Kidney epithelial cell (primary cell): ENCODE data around the gene LILRB3. TPM values are rescaled to one million over a fixed set of nuclear protein-coding genes. Genes with fewer than 3 reads are reported as not detected.
"Not testable (repeated sequence)": the region's sequence is repeated elsewhere in the genome, so short reads cannot be mapped to it uniquely, and the experiment has no call there.

ENCODE experiments used
- DNase-seq: peaks from one replicate; pipeline ENCODE4 v3.0.0-alpha.2; 2010; ENCODE audit warnings: low read depth
- H3K27me3 ChIP-seq: 2 replicates; pipeline ENCODE4 v1.6.0; 2011; ENCODE audit warnings: low read length; ENCODE audit not compliant: control insufficient read depth, insufficient read depth
- H3K36me3 ChIP-seq: 2 replicates; pipeline ENCODE4 v1.5.1; 2011; ENCODE audit warnings: low read length; ENCODE audit not compliant: control insufficient read depth, insufficient read depth
- H3K4me3 ChIP-seq: 2 replicates; pipeline ENCODE4 v1.5.1; 2011; ENCODE audit warnings: low read depth, mild to moderate bottlenecking, control low read depth, low read length
- CTCF ChIP-seq: IDR thresholded peaks from 2 replicates; pipeline ENCODE4 v1.5.1; 2011; ENCODE audit warnings: mild to moderate bottlenecking, moderate library complexity, low read length, control low read depth, inconsistent platforms; ENCODE audit not compliant: insufficient read depth, poor library complexity, severe bottlenecking
- total RNA-seq: library from RNA; depleted of rRNA; stranded (reverse); fragments of >200 nt; gene quantifications from 2 replicates; pipeline ENCODE4 v1.2.3, GENCODE V29; 2015

LILRB3 gene
- total RNA-seq, 1 donor from 2014 or later = 0.50 TPM

GRCh38 chr19:54188215-54188871 lies 34.5 kb downstream of the LILRB3 start:
- DNase-seq = no peak
- peak overlapping the region; percentile 77 for H3K4me3 ChIP-seq
- TF ChIP-seq CTCF = no peak
- peaks cover 2% of the 10 kb centered on the region for H3K36me3 ChIP-seq
- no peaks in the 10 kb centered on the region for H3K27me3 ChIP-seq

GRCh38 chr19:54186934-54187381 lies 35.8 kb downstream of the LILRB3 start:
- no peak for TF ChIP-seq CTCF
- H3K36me3 ChIP-seq = peaks cover 2% of the 10 kb centered on the region
- DNase-seq = no peak
- no peaks in the 10 kb centered on the region for H3K27me3 ChIP-seq
- no peak overlapping the region for H3K4me3 ChIP-seq

GRCh38 chr19:54186351-54186750 lies 36.5 kb downstream of the LILRB3 start:
- no peak for TF ChIP-seq CTCF
- Histone ChIP-seq H3K27me3 (no peaks in the 10 kb centered on the region), H3K4me3 (no peak overlapping the region), H3K36me3 (peaks cover 2% of the 10 kb centered on the region)
- no peak for DNase-seq

- no peak for DNase-seq
- Histone ChIP-seq H3K27me3 (no peaks in the 10 kb centered on the region), H3K4me3 (no peak overlapping the region), H3K36me3 (peaks cover 2% of the 10 kb centered on the region)
- TF ChIP-seq CTCF = no peak
Measured at GRCh38 chr19:54183431-54183830, 39.4 kb downstream of the LILRB3 start.

GRCh38 chr19:54181894-54182293 lies 40.9 kb downstream of the LILRB3 start:
- not testable (repeated sequence) for H3K4me3 ChIP-seq, H3K27me3 ChIP-seq, DNase-seq, H3K36me3 ChIP-seq

- DNase-seq = no peak
- Histone ChIP-seq H3K4me3 (no peak overlapping the region), H3K36me3 (no peaks in the 10 kb centered on the region), H3K27me3 (no peaks in the 10 kb centered on the region)
- no peak for TF ChIP-seq CTCF
Measured at GRCh38 chr19:54180691-54181091, 42.1 kb downstream of the LILRB3 start.
